Epithelial cell of esophagus (primary cell): ENCODE results near the gene YAP1.

Source experiments
- DNase-seq: peaks from one replicate; pipeline ENCODE4 v3.0.0; 2010; ENCODE audit warnings: low read depth
- H3K4me3 ChIP-seq: 2 replicates; pipeline ENCODE4 v1.5.1; 2011; ENCODE audit warnings: mild to moderate bottlenecking, low read length, control low read depth
- TF ChIP-seq, protein P1 (sequence below): IDR thresholded peaks from 2 replicates; pipeline ENCODE4 v1.5.1; 2011; ENCODE audit warnings: low read depth, mild to moderate bottlenecking, low read length, control low read depth, inconsistent platforms; ENCODE audit not compliant: insufficient read depth; ENCODE audit errors: missing control alignments

The YAP1 gene

DNA sequence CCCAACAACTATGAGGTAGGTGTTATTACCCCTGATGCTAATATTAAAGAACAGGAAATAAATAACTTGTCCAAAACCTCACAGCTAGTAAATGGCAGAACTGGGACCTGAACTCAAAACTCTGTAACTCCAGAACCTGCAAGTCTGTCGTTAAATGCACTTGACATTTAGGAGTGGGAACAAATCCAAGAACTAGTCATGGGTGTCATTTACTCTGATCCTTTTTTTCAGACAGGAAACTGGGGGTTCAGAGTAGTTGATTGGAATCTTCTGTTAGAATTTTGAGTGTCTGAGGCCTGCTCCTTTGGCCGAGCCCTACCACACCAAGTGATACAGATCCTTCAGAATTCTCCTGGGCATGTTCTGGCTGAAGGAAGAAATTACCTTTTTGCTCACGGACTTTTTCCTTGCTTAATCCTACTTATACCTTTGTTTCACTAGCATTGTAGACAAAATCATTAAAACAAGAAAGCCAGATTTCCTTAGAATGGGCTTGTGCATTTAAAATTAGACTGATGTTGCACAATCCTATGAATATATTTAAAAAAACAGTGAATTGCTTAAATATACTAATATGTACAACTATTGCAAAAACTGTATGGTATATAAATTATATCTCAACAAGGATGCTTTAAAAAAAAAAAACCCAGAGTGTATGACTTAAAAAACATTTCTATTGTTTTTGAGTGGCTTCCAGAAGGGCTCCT is 1.4 kb upstream of the YAP1 start:
- TF ChIP-seq, protein P1, sequence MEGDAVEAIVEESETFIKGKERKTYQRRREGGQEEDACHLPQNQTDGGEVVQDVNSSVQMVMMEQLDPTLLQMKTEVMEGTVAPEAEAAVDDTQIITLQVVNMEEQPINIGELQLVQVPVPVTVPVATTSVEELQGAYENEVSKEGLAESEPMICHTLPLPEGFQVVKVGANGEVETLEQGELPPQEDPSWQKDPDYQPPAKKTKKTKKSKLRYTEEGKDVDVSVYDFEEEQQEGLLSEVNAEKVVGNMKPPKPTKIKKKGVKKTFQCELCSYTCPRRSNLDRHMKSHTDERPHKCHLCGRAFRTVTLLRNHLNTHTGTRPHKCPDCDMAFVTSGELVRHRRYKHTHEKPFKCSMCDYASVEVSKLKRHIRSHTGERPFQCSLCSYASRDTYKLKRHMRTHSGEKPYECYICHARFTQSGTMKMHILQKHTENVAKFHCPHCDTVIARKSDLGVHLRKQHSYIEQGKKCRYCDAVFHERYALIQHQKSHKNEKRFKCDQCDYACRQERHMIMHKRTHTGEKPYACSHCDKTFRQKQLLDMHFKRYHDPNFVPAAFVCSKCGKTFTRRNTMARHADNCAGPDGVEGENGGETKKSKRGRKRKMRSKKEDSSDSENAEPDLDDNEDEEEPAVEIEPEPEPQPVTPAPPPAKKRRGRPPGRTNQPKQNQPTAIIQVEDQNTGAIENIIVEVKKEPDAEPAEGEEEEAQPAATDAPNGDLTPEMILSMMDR = no peak
- H3K4me3 ChIP-seq = peak overlapping the region; percentile 62
- DNase-seq = no peak

DNA sequence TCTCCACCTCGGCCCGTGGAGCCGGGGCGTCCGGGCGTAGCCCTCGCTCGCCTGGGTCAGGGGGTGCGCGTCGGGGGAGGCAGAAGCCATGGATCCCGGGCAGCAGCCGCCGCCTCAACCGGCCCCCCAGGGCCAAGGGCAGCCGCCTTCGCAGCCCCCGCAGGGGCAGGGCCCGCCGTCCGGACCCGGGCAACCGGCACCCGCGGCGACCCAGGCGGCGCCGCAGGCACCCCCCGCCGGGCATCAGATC is 439 bp downstream of the YAP1 start:
- H3K4me3 ChIP-seq = peak overlapping the region; percentile 88
- DNase-seq = no peak
- TF ChIP-seq, protein P1 = no peak

DNA sequence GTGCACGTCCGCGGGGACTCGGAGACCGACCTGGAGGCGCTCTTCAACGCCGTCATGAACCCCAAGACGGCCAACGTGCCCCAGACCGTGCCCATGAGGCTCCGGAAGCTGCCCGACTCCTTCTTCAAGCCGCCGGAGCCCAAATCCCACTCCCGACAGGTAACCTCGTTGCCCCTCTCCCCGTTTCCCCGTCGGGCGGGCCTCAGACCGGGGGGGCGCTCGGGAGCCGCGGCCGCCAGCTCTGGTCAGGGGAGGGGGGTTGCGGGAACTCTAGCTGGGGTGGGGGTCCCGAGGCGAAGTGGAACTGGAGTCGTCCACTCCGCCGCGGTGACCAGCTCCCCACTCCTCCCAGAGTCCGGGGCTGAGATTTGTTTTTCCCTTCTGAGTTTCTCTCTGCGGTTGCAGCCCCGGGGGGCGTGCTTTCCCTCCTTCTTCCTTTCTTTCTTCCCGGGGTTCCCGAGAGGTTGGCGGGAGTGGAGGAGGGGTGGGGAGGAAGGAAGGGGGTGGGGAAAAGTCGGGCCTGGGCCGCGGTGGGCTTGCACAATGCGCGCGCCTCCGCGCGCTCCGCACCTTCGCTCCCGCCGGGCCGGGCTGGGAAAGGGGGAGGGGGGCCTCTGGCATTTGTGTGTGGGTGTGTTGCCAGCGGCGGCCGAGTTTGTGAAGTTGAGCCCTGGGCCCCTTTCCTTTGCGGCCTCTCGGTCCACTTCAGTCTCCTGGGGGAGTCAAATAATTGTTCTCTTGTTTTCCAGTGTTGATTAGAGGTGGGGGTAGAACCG is 952 bp downstream of the YAP1 start:
- DNase-seq = peak; percentile 80
- TF ChIP-seq, protein P1 = no peak

DNA sequence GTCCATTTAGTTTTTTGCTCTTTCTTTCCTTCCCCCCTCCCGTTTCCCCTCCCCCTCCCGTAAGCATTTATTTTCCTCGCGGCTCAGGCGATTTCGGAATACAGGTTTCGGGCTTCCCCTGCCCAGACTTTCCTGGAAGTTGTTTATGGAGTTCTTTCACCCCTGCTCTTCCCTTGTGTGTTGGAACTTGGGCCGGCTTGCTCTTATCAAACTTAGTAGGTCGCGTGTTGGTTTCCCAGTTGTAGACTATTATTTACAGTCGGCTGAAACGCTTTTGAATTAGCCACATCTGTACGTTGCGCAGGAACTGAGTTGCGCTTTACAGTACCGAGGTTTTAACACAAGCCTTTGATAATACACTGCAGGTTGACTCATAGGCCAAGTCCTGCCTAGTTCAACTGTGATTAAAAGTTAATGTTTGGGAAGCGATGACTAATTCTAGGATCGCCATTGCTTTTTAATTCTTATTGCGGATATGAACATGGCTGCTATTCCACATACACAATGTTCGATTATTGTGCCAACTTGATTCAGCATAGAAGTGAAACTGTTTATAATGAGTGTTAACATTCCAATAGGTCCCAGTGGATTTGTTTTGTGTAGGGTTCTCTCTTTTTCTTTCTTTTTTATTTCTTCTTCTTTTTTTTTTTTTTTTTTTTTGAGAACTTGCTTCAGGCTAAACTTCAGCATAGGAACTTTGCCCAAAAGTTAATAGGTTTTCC is 1.7 kb downstream of the YAP1 start:
- TF ChIP-seq, protein P1 = no peak
- peak; percentile 95 for DNase-seq
- H3K4me3 ChIP-seq = peak overlapping the region; percentile 88

More for the DNA sequence above, 952 bp downstream of the YAP1 start:
- H3K4me3 ChIP-seq = peak overlapping the region; percentile 88

DNA sequence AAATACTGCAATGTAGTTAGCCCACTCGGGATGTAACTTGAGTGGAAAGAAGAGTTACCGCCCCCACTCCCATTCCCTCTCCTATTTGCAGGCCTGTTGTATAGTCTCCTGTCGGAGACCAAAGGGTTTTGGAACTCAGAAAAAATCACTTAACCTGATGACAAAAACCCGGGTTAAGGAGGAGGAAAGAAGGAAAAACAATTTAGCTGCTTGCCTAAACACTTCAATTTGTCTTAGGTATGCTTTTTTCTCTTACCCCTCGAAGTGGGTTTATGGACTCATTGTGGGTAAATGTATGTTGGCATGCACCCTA is 2.2 kb downstream of the YAP1 start:
- TF ChIP-seq, protein P1 = no peak
- no peak for DNase-seq
- H3K4me3 ChIP-seq = peak overlapping the region; percentile 88

DNA sequence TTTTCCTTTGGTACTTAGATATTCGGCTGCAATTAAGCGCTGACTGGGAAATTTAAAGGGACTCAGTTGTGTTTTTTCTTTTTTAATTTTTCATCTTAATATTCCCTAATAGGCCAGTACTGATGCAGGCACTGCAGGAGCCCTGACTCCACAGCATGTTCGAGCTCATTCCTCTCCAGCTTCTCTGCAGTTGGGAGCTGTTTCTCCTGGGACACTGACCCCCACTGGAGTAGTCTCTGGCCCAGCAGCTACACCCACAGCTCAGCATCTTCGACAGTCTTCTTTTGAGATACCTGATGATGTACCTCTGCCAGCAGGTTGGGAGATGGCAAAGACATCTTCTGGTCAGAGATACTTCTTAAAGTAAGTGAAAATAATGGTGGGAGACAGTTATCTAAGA is 3.8 kb downstream of the YAP1 start:
- H3K4me3 ChIP-seq = no peak overlapping the region
- TF ChIP-seq, protein P1 = no peak

DNA sequence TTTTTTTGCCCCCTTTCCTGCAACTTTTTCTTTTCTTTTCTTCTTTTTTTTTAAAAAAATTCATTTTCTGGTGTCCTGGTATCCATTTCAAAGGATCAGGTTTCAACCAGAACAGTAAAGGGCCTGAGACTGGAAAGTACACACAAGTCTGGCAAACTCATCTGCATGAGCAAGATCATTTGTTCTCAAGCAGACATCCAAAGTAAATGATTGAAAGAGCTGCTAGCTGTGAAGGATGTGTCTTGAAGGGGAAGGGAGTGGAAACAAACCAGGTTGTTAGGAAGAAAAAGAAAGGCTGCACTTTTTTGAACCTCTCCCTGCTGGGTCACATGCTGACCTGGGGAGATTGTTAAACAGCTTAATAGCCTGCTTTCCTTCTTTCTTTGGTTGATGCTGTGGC is 5.3 kb downstream of the YAP1 start:
- TF ChIP-seq, protein P1 = no peak
- no peak overlapping the region for H3K4me3 ChIP-seq
- DNase-seq = peak; percentile 25

More for the DNA sequence above, 3.8 kb downstream of the YAP1 start:
- DNase-seq = no peak
